ENCODE measurements around the gene ATP1B2. TPM values are rescaled to one million over a fixed set of nuclear protein-coding genes. Genes with fewer than 3 reads are reported as not detected.

ATP1B2 gene
- total RNA-seq, 1 experiment from 2014 or later: not detected

DNA sequence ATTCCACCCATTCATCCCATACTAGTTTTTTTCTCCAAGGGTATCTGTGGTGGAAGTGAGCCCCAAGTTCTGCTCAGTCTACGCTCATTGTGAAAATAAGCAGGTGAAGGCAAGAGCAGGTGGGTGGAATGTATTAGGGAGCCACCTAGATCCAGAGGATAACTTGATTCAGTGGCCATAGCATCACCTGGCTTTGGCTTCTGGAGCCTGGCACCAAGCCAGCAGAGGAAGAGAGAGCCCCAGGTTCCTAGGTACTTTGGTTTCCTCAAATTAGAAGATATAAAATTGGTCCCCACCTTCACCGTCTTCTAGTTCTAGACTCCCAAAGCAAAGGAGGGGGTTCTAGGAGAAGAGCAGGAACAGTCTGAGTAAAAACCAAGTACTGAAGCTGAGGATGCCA lies 40.1 kb upstream of the ATP1B2 start (continued):
- TF ChIP-seq, protein P1, sequence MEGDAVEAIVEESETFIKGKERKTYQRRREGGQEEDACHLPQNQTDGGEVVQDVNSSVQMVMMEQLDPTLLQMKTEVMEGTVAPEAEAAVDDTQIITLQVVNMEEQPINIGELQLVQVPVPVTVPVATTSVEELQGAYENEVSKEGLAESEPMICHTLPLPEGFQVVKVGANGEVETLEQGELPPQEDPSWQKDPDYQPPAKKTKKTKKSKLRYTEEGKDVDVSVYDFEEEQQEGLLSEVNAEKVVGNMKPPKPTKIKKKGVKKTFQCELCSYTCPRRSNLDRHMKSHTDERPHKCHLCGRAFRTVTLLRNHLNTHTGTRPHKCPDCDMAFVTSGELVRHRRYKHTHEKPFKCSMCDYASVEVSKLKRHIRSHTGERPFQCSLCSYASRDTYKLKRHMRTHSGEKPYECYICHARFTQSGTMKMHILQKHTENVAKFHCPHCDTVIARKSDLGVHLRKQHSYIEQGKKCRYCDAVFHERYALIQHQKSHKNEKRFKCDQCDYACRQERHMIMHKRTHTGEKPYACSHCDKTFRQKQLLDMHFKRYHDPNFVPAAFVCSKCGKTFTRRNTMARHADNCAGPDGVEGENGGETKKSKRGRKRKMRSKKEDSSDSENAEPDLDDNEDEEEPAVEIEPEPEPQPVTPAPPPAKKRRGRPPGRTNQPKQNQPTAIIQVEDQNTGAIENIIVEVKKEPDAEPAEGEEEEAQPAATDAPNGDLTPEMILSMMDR (IDR thresholded peaks at IDR 0.05 in 2 of 3, conservative IDR thresholded peaks at IDR 0.05 in 1 of 3; ENCODE audit: borderline replicate concordance in 1 of 3, insufficient read depth in 1 of 3, low read depth in 2 of 3, low read length in 2 of 3): no peak
- TF ChIP-seq POLR2A (IDR thresholded peaks at IDR 0.05; ENCODE audit: borderline replicate concordance, extremely low read depth, insufficient read depth, insufficient read length): no peak

DNA sequence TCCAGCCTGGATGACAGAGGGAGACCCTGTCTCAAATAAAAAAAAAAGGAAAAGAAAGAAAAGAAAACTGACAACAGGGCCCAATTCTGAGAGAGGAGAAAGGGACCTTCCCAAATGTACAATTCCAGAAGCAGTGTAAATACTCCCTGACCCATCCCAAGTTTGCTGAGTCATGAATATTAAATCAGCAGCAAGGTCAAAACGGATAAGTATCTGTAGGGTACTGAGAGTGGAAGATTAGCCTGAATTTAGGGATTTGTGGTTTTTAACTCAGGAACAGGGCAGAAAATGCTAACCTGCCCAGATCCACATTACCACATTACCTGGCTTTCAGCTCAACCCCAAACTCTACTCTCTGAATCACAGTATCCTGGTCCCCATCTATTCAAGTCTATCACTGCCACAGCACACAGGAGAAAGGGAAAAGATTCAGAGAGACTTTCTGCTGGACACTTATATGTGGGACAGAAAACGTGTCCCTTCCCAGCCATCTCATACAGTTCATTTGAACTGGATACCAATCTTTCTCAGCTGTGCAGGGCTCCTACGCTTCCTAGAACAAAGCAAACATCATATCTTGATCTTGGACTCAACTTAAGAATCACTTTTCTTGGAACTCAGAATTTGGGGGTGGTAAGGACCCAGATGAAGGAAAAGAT lies 39.0 kb upstream of the ATP1B2 start:
- Histone ChIP-seq H4K20me1 (ENCODE audit: insufficient read depth) (0 out of 2 replicates have a peak, but pooled peaks cover 3% of the 10 kb centered on the region), H3K9me3 (ENCODE audit: control insufficient read depth in 1 of 2, insufficient read depth in 1 of 2, low read depth in 1 of 2, low read length in 2 of 2) (no peaks in the 10 kb centered on the region), H3K4me3 (replicated peaks in 1 of 2; ENCODE audit: low read depth in 1 of 2, low read length in 2 of 2) (no peak overlapping the region), H3K9me2 (ENCODE audit: insufficient read depth) (no peaks in the 10 kb centered on the region), H3K79me2 (ENCODE audit: insufficient read depth, low read length) (peaks cover 73% of the 10 kb centered on the region), H3K27ac (ENCODE audit: low read depth, low read length) (no peak overlapping the region), H3K4me1 (ENCODE audit: control insufficient read depth in 1 of 2, insufficient read depth in 2 of 2, low read length in 2 of 2) (peaks cover 12 to 22% of the 10 kb centered on the region in 2 experiments), H3K27me3 (ENCODE audit: insufficient read depth, low read length) (no peaks in the 10 kb centered on the region), H2AFZ (ENCODE audit: low read depth, low read length, poor library complexity, severe bottlenecking) (no peak overlapping the region), H3K36me3 (ENCODE audit: control insufficient read depth in 1 of 2, insufficient read depth in 2 of 2, low read length in 2 of 2) (peaks cover 7 to 17% of the 10 kb centered on the region in 2 experiments), H3K4me2 (ENCODE audit: low read length) (no peak overlapping the region), H3K9ac (ENCODE audit: low read length) (no peak overlapping the region)
- ChIA-PET POLR2A (no interaction called here), RAD21 (ENCODE audit: low non-redundant PET in 1 of 2, low total read pairs in 2 of 2, uncharacterized antibody in 2 of 2, unreplicated experiment in 2 of 2) (no interaction called here), CTCF (no interaction called here)
- no peak for ATAC-seq
- no peak for DNase-seq (ENCODE audit: low read depth, low spot score)
- intact Hi-C loops (cut with micrococcal nuclease): no loop called here
- TF ChIP-seq ELF1 (IDR thresholded peaks at IDR 0.05; ENCODE audit: borderline replicate concordance, low read depth): no peak
- no peak for TF ChIP-seq YY1 (IDR thresholded peaks at IDR 0.05; ENCODE audit: extremely low read depth, insufficient replicate concordance, low read depth, low read length)
- TF ChIP-seq RAD21 (IDR thresholded peaks at IDR 0.05; ENCODE audit: low read depth): no peak
- TF ChIP-seq TCF7L2 (IDR thresholded peaks at IDR 0.05; ENCODE audit: borderline replicate concordance, extremely low read depth, insufficient read depth, insufficient read length): no peak
- TF ChIP-seq, protein P2, sequence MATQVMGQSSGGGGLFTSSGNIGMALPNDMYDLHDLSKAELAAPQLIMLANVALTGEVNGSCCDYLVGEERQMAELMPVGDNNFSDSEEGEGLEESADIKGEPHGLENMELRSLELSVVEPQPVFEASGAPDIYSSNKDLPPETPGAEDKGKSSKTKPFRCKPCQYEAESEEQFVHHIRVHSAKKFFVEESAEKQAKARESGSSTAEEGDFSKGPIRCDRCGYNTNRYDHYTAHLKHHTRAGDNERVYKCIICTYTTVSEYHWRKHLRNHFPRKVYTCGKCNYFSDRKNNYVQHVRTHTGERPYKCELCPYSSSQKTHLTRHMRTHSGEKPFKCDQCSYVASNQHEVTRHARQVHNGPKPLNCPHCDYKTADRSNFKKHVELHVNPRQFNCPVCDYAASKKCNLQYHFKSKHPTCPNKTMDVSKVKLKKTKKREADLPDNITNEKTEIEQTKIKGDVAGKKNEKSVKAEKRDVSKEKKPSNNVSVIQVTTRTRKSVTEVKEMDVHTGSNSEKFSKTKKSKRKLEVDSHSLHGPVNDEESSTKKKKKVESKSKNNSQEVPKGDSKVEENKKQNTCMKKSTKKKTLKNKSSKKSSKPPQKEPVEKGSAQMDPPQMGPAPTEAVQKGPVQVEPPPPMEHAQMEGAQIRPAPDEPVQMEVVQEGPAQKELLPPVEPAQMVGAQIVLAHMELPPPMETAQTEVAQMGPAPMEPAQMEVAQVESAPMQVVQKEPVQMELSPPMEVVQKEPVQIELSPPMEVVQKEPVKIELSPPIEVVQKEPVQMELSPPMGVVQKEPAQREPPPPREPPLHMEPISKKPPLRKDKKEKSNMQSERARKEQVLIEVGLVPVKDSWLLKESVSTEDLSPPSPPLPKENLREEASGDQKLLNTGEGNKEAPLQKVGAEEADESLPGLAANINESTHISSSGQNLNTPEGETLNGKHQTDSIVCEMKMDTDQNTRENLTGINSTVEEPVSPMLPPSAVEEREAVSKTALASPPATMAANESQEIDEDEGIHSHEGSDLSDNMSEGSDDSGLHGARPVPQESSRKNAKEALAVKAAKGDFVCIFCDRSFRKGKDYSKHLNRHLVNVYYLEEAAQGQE (IDR thresholded peaks at IDR 0.05; ENCODE audit: low read depth): no peak
- no peak for TF ChIP-seq POLR2AphosphoS5 (IDR thresholded peaks at IDR 0.05; ENCODE audit: low read depth, low read length)
- TF ChIP-seq SIN3A (IDR thresholded peaks at IDR 0.05; ENCODE audit: low read depth): no peak
- TF ChIP-seq ZNF274 (IDR thresholded peaks at IDR 0.05; ENCODE audit: low read depth, low read length): no peak
- no TSS peak for BruUV-seq (replicated peaks)

Measured in HCT116 (cell line).